PFSK-1 (cell line): ENCODE data around the gene PRKCI.

ENCODE experiments used
- POLR2AphosphoS5 ChIP-seq: IDR thresholded peaks from 2 replicates; pipeline ENCODE4 v1.6.1; 2012; ENCODE audit warnings: low read depth, mild to moderate bottlenecking, control low read depth, low read length, moderate library complexity
- SIN3A ChIP-seq: IDR thresholded peaks from 2 replicates; pipeline ENCODE4 v1.6.1; 2012; ENCODE audit warnings: mild to moderate bottlenecking, low read length, moderate library complexity, borderline replicate concordance; ENCODE audit not compliant: insufficient read depth

DNA sequence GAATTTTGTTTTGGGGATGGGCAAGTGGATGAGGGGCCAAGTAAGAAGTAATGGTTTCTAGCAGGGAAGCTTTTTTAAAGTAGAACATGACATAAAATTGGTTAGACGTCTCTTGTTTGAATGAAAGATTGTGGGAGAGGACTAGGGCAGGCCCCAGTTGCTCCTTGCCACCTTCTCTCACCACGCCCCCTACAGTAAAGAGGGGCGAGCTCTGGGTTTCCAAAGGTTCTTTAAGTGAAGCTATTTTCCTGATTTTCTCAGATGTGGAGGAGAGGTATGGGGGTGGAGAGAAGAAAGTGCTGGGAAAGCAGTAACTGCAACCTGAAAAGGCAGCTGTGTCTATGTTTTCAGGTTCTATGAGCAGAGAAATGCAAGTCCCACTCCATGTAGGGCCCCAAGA lies 102.7 kb downstream of the PRKCI start:
- TF ChIP-seq POLR2AphosphoS5 (no peak), SIN3A (no peak)
